ENCODE data around the gene TRAPPC3.

DNA sequence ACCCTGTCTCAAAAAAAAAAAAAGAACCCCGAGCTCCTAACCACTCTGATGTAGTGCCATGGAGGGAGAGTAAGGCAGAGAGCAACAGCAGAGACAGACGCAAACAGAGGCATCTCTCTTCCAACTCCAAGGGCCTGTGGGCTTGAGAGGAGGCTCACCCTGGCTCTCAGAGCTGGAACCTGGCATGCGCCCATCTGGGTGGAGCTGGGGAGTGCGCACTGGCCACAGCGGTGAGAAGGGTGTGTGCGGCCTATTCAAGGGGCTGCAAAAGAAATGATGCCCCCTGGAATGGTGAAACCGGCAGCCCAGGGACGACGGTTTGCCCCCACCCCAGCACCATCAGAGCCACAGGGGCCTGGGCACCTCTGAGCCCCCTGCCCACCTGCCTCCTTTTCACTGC lies 41.9 kb downstream of the TRAPPC3 start:
- TF ChIP-seq, protein P1, sequence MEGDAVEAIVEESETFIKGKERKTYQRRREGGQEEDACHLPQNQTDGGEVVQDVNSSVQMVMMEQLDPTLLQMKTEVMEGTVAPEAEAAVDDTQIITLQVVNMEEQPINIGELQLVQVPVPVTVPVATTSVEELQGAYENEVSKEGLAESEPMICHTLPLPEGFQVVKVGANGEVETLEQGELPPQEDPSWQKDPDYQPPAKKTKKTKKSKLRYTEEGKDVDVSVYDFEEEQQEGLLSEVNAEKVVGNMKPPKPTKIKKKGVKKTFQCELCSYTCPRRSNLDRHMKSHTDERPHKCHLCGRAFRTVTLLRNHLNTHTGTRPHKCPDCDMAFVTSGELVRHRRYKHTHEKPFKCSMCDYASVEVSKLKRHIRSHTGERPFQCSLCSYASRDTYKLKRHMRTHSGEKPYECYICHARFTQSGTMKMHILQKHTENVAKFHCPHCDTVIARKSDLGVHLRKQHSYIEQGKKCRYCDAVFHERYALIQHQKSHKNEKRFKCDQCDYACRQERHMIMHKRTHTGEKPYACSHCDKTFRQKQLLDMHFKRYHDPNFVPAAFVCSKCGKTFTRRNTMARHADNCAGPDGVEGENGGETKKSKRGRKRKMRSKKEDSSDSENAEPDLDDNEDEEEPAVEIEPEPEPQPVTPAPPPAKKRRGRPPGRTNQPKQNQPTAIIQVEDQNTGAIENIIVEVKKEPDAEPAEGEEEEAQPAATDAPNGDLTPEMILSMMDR (IDR thresholded peaks at IDR 0.05; ENCODE audit: borderline replicate concordance, extremely low read depth, low read length, poor library complexity, severe bottlenecking): no peak
- TF ChIP-seq EZH2 (IDR thresholded peaks at IDR 0.05; ENCODE audit: borderline replicate concordance, low read depth, low read length, severe bottlenecking): no peak
